SHP77 treated with DMSO at 0.1 percent for 48 hours (cell line): Measurements from ENCODE around the gene SLIT1.

Source experiments
- DNase-seq: peaks from one replicate; lab custom pipeline; 2025; lab: John Stamatoyannopoulos, UW

The SLIT1 gene

GRCh38 chr10:96971324-96971723 lies 214.4 kb downstream of the SLIT1 start:
- no peak for DNase-seq

DNA sequence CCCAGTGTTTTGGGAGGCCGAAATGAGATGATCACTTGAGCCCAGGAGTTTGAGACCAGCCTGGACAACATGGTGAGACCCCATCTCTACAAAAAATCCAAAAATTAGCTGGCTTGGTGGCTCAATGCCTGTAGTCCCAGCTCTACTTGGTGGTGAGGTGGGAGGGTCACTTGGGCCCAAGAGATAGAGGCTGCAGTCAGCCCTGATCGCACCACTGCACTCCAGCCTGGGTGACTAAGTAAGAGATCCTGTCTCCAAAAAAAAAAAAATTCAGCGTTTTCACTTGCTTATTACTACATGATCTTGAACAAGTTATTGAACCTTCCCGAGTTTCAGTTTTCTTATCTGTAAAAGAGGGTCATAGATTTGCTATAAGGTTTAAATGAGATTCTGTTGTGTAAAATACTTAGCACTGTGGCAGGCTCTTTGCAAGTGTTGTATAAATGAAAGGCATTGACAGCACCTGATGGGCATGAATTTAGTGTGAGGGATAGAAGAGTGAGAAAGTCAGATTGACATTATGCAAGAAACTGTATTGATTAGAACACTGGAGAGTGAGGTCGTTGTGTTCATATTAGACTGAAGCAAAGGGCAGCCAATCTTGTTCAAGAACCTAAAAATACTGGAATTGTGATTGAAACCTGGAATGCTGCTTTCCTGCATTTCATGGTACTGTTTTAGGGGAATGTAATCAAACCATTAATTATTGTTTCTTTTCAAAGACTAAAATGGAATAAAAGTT lies 216.9 kb downstream of the SLIT1 start:
- no peak for DNase-seq

DNA sequence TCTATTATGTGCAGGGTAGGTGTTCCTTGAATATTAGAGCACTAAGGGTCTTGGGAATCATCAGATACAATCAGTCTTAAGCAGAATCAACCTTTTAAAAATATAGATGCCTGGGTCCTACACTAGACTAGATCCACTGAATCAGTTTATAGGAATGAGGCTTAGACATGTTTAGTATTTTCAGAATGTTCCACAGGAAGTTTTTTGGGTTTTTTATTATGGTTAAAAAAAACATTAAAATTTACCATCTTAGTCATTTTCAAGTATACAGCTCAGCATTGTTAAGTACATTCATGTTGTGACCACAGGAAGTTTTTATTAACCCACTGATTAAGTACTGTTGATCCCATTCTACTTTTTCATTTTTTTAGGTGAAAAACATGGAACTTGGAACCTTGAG lies 217.9 kb downstream of the SLIT1 start:
- DNase-seq = no peak

DNA sequence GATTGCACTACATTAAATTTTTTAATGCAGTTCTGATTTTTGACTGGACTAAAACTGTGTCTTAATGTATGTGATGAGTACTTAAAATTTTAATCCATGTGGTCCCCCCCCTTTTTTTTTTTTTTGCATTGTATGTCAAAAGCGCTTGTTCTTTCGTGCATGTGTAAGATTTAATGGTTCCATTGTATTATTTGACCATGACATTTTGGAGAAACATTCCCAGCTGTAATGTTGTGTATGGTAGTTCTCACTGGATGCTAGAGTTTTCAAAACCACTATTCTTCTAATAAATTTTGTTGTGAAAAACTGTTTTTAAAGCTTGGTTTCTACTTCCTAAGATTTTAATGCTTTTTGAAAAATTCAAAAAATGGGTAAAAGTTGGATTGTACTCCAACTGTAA lies 221.6 kb downstream of the SLIT1 start:
- DNase-seq = no peak

GRCh38 chr10:96960872-96961271 lies 224.9 kb downstream of the SLIT1 start:
- DNase-seq = no peak

DNA sequence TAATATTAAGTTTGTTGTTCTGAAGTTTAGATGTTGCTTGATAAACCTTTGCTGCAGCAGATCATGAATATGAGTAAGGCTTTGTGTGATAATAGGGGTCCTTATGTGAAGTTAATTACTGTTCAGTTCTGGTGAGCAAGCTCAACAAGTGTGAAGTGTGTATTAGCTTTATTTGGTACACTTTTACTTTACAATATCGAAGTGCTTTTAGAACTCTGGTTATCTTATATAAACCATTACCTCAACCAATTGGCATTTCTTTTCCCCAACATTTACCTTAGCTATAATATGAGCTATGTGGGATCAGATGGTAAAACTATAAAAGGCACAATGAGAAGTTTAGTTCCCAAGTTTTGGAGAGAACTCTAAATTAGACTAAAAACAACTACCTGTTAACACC lies 226.0 kb downstream of the SLIT1 start:
- DNase-seq = no peak

DNA sequence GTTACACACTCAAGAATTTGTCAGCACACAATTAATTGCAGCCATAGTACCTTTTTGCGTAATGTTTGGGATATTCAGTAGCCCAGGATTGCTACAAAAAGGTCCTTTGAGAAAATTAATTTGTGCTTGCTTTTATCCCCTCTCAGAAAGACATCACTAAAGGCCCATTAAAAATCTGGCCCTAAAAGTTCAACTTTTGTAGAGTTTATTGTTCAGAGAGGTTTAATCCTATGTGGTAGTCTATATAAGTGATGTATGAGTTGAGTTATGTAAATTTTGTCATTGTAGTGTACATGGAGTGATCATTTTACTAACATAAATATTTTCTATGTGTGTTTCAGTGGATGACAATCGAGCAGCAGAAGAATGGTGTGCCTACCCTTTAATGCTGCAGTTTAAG lies 227.7 kb downstream of the SLIT1 start:
- DNase-seq = no peak

DNA sequence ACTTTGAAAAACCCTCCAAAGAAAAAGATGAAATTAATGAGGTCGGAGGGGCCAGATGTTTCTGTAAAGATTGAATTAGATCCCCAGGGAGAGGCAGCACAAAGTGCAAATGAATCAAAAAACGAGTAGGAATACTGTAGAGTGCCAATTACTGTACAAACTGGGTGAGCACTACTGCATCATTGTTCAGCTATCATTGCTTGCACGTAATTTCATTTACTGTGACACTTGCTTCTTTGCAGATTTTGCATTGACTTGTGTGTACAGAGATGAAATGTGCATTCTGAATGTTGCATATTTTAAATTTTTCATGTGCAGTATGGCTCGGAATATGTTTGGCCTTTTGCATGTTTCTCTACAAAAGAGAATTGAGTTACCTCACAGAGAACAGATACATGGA lies 230.0 kb downstream of the SLIT1 start:
- no peak for DNase-seq

GRCh38 chr10:96951954-96952353 lies 233.8 kb downstream of the SLIT1 start:
- DNase-seq = no peak

- DNase-seq = no peak
Observed at GRCh38 chr10:96949039-96949683, 236.6 kb downstream of the SLIT1 start.
